HG02571 (cell line): ENCODE data around the gene MYL7.
"Not testable (repeated sequence)": the region's sequence is repeated elsewhere in the genome, so short reads cannot be mapped to it uniquely, and the experiment has no call there.

Source experiments
- ATAC-seq: cut with Tn5 transposase; IDR thresholded peaks from one replicate; pipeline ENCODE4 v1.9.1; 2021; ENCODE audit warnings: mild to moderate bottlenecking, moderate library complexity; ENCODE audit not compliant: unreplicated experiment

The MYL7 gene

DNA sequence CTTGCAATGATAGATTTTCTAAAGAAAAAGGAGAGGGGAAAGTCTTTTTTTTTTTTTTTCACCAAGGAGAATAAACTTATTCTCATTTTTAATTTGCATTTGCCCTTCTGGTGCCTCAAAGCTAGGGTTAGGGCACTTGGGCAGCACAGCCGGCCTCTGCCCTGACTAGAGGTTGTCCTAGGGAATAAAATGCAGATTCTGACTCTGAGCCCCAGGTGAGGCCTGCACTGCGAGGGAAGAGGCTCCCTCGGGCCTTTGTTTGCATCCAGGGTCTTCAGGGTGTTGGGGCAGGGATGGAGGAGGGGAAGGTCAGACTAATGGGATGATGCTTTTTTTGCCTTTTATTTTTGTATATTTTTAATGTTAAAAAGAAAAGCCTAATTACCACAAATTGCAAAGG, 7.8 kb downstream of the MYL7 start:
- ATAC-seq, result no peak

DNA sequence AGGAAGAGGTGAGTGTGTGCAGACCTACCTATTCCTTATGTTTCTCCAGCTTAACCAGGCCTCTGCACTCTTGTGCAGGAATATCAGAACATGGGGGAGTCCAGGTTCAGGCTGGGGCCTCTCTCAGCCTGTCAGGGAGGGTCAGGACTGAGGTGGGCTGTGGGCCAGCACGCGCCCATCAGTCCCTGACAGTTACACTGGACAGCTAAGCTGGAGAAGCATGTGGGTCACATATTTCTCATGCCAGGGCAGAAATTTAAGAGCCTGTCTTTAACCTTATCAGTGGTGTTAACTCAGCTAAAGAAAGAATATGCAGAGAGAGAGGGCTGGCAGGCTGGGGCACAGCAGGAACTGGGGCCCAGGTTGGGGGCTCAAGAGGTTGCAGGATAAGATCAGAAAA, 9.1 kb downstream of the MYL7 start:
- no peak for ATAC-seq

DNA sequence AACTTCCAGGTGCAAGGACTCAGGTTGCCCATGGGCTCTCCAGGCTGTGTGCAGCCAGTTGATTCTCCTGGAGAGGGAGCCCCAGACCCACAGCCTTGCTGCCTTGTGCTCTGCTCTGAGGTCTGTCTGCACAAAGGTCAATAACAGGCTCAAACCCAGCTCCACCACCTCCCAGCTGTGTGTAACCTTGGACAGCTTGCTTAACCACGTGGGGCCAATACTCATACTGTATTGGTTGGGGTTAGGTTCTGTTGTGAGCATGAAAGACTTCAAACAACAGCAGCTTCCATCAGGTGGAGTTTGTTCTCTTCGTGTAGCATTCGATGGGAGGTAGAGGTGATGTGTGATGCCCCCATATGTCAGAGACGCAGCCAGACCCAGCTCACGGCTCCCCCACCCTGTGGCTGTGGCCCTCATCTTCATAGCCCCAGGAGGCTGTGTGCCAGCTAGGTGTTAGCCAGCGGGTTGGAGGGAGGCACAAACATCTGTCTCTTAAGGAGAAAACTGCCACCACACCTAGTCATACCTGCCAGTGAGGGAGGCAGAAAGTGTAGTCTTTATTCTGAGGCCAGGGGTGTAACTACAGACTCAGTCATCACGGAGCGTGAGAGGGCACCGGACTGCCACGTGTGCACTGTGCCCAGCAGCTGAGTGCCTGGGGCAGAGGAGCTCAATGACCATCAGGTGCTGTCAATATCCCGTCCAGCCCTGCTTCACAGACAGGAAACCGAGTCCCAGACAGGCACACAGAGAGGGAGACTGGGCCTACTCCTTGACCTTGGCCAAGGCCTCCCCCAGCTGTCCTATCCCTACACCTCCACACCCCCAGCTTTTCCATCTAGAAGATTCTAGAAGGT, 9.7 kb downstream of the MYL7 start:
- ATAC-seq, result no peak

DNA sequence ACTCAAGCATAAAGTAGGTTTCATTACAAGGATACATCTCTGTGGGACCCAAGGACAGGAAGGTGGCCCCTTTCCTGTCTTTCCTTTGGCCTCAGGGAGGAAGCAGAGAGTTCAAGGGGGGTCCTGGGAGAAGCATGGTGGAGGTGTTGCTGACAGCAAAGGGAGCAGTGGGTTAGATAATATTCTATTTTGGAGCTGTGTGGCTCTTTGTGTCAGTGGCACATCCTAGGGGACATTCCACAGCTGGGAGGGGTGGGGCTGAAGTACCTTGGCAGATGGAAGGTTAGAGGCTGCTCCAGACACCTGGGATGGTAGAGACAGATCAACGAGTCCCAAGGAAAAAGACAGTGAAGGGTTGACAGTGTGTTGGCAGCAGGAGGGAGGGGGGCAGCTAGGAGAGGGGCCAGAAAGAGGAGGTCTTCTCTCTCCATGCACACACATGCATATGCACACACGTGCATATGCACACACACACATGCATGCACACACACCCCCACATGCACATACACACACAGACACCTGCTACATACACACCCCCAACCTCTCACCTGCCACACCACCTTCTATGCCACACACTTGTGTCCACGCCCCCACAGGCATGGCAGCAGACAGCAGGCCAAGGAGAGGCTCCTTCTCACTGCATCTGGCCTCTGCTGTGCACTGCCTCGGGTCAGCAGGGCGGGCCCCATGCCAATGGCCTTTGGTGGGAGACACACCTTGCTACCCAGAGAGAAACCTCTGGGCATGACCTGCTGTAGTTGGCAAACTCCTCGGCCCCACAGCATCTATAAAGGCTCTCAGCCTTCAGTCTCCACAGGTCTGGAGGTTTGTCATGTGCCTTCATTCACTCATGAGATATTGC, 12.2 kb downstream of the MYL7 start:
- no peak for ATAC-seq

DNA sequence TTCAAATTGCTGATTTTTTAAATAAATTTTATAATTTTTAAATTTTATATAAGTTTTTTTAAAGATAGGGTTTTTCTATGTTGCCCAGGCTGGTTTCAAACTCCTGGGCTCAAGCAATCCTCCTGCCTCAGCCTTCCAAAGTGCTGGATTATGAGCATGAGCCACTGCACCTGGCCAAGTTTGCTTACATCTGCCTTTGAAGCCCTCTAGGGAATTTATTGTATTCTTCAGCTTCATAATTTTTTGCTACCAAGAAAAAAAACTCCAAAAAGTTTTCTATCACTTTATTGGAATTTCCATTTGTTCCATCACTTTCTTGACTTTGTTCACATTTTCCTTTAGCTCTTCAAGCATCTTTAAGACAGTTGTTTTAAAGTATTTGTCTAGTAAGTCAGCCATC, 14.0 kb downstream of the MYL7 start:
- ATAC-seq, result no peak

DNA sequence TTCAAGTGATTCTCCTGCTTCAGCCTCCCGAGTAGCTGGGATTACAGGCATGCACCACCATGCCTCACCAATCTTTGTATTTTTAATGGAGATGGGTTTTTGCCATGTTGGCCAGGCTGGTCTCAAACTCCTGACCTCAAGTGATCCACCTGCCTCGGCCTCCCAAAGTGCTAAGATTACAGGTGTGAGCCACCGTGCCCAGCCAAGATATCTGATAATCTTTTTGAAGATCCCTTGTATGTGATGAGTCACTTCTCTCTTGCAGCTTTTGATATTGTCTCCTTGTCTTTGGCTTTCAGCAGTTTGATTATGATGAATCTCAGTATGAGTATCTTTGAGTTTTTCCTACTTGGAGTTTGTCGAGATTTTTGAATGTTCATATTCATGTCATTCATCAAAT, 14.6 kb downstream of the MYL7 start:
- not testable (repeated sequence) for ATAC-seq

DNA sequence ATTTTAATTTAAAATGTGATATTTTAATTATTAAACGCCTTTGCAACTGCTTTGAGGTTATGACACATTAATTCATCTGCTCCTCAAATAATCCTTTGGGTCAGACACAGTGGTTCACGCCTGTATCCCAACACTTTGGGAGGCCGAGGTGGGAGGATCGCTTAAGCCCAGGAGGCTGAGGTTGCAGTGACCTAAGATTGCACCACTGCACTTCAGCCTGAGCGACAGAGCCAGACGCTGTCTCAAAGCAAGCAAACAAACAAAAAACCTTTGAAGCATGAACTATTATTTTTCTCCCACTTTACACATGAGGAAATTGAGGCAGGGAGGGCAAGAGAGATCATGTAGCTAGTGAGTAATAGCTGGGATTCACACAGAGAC, 16.3 kb downstream of the MYL7 start:
- ATAC-seq, result no peak

DNA sequence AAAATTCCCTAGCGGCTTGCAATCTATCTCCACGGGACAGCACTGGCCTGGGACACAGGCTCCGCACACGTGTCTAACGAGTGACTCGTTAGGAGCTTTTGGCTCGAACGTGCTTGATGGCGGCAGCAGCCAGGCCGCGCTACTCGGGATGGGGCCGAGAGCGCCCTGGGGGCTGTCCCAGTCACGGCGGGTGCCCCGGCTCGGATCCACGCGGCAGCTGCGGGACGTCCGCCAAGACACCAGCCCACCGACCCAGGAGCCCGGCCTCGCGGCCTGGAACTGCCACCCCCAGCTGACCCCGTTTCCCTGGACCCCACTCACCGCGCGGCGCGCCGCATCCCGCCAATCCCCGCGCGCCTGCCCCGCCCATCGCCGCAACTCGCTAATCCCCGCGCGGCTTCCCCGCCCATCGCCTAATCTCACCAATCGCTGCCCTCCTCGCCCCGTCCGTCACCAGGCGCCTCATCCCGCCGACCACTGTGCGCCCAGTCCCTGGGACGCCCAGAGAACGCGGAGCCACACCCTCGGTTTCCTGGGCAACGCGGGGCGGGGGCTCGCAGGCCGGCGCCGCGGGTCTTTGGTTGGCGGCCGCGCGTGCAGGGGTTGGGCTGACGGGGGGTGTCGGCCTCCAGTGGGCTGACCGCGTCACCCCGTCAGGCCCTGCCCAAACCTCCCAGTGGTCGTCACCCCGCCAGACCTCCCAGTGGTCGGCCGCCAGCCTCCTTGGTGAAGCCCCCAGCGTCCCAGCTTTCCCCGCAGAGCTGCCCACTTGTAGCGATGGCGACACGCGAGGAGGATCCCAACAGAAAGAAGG, 17.7 kb downstream of the MYL7 start, which contains the start of gene POLD2:
POLD2 (minus strand) TSS at position 359 of the 814 bp plus-strand sequence. CDS start 1,495 bp downstream, outside the sequence.
- ATAC-seq, result peak; percentile 99

DNA sequence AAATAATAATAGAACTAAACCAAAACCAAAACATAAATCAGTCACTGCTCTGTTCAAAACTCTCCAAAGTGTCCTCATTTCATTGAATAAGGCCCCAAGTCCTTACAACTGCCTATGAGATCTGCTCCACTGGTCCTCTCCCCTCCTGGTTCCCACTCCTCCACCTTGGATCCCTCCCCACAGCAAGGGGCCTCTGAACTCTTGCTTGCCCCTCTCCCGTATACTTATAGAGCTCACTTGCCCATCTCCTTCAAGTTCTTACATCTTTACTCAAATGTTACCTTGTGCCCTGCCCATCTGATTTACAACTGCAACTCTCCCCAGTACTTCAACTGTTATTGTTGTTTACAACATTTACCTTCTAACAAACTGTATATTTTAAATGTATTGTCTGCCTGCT, 18.6 kb downstream of the MYL7 start:
- ATAC-seq, result no peak

DNA sequence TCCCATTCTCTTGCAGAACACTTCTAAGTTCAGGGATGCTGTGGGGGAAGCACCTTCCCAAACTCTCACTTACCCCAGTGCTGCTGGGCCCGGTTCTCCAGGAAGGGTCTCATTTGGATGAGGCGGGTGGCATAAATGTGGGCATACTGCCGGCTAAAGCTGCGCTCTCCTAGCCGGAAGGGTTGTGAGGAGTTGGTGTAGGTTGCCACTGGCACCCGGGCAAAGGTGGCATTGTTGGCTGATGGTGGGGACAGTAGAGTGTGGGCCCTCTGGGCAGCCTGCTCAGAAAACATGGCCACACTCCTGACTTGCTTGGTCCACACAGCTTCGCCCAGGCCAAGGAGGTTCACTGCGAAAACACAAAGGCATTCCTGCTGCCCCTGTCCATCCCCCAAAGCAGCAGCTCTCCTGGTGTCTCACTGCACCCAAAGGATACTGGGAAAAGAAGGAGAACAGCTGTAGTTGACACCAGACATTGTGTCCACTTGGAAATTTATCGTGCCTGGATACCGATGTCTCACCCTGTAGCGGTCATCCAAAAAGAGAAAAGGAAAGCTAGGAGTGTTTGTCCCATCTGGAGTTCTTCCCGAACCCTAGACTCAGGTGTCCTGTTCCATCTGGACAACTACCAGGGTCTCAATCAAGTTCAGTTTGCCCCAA, 19.2 kb downstream of the MYL7 start:
- ATAC-seq, result no peak

DNA sequence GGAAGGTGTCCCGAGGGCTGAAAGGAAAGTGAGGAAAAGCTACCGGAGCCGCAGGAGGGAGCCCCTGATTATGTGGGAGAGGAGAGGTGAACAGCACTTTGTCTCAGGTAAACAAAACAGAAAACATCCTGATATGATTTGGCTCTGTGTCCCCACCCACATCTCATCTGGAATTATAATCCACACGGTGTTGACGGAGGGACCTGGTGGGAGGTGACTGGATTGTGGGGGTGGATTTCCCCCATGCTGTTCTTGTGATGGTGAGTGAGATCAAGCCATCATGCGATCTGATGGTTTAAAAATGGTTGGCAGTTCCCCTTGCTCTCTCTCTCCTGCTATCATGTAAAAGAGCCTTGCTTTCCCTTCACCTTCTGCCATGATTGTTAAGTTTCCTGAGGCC, 20.7 kb downstream of the MYL7 start:
- no peak for ATAC-seq

DNA sequence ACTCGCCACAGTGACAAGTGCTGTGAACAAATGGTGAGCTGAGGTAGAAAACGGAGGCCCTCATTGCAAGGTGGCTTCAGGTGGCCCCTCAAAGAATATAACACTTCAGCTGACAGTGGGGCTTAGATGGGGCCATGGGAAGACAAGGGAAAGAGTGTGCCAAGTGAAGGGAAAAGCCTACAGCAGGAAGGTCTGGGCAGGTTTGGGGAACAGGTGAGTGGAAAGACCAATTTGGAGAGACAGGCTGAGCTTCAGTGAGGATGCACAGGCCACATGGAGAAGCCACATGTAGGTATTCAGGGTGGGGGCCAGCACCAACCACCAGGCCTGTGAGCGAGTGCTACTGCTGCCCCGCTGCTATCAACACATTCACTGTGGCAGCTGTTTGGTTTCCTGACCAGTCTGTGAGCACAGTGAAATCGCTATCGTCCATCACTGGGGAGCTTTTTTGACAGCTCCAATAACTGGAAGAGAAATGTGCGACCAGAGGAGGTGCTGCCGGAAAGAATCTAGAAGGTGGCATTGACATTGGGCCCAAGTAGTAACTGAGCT, 21.2 kb downstream of the MYL7 start:
- ATAC-seq, result no peak

DNA sequence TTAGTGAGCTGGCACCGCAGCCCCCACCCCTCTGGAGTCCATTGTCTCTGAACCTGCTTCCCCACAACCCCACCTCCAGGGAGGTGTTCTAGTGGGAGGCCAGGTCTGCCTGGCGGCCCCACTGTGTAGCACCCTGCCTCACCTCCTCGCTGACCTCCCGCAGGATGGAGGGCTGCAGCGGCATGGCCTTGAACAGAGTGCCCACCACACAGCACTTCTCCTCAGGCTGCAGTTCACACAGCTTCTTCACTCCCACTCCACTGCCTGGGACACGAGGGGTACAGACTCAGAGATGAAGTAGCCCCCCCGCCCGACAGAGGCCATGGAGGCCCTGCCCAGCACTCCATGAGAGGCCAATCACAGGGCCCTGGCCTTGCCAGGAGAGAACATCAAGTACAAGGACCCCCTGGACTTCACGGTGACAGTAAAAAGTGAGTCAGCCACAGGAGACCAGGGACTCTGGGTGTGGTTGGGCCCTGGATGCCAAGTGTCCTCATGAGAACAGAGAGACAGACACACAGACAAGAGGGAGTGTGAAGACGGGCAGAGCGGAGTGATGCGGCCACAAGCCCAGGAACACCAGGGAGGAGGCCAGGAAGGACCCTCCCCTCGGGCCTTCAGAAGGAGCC, 23.2 kb downstream of the MYL7 start:
- no peak for ATAC-seq

DNA sequence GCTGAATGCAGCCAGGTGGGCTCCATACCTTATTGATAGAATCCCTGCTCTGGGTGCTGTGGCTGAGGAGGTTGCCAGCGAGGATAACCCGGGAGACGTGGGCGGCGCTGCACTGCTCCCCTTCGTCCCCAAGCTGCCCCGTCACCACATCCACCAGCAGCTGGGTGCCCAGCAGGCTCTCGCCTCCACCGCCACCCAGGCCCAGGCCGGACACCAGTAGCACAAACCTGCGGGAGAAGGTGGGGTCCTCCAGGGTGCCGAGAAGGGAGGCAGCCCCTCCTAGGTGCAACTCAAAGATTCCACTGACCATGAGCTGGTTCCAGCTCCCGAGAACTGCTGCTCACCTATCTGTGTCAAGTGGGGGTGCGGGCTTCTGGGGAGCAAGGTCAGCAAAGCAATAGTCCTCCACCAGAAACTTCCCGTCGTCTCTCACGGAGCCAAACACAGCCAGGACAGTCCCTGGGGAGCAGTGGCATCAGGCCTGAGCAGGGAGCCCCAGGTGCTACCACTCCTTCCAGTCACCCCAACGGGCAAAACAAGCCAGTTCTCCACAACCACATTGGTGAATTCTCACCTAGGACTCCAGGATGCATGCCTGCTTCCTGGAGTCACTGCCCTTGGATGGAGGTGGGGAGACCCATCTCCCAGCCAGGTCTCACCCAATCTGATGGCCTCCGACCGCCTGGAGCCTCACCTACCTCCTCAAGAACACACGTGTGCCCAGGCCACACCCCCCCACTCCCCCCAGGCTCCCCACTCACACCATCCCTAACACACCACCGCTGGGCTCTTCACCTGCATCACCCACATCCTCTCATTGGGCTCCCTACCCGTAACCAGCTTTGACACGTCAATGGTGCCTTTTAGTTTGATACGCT, 24.1 kb downstream of the MYL7 start:
- ATAC-seq, result no peak

DNA sequence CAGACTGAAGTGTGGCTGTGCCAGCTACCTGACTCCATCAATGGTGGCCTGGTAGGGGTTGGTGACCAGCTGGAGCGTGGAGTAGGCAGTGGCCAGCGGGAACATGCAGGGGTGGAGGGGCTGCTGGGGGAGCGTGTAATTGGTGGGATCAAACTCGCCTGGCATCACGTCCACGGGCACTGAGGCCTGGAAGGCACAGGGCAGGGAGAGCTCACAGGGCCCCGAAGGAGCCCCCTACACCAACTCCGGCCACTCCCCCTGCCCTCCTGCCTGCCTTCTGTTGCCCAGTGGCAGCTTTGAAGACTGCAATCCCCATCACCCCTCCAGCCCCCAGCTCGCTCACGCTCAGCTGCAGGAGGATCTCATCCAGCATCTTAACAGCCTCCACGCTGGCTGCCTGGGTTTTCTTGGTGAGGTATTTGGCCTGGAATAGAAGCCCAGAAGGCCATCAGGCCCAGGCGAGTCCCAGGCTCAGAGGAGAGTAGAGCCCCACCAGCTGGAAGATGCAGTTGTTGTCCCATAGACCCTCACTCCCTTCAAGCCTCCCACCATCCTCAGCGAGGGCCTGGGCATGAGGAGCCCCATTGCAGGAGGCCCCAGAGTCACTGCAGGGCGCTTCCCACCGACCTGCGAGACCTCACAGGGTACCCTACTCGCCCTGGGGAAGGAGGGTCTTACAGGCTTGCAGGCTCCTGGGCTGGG, 24.9 kb downstream of the MYL7 start:
- ATAC-seq, result no peak

DNA sequence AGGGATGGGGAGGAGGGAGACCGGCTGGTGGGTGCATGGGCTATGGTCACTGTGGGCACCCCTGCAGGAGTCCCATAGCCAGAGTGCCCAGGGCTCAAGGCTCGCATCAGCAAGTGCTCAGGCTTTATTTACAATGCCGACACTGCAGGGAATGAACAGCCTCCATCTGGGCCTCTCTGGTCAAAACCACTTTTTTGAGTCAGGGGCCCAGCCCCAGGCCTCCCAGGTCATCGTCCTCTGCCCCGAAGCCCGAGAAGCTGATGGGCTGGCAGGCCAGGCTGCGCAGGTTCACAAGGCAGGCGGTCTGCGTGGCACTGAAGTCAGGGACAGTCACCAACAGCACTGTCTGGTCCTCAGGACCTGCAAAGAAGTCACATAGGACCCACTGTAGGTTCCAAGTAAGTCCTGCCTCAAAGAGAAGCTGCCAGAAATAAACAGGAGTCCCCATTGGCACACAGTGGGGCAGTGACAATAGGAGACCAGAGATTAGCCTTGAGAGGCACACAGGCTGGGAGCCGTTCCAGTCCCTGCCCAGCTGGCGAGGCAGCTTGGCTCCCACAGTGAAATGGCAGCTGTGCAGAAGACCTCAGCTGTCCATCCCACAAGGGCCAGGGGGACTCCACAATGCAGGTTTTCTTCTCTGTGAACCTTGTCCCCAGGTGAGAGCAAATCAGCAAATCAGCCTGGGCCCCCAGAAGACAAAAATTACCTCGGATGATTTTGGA, 26.4 kb downstream of the MYL7 start:
- no peak for ATAC-seq

DNA sequence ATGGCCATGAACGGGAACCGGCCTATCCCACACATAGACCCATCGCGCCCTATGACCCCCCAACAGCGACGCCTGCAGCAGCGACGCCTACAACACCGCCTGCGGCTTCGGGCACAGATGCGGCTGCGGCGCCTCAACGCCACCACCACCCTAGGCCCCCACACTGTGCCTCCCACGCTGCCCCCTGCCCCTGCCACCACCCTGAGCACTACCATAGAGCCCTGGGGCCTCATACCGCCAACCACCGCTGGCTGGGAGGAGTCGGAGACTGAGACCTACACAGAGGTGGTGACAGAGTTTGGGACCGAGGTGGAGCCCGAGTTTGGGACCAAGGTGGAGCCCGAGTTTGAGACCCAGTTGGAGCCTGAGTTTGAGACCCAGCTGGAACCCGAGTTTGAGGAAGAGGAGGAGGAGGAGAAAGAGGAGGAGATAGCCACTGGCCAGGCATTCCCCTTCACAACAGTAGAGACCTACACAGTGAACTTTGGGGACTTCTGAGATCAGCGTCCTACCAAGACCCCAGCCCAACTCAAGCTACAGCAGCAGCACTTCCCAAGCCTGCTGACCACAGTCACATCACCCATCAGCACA, 27.3 kb downstream of the MYL7 start:
- ATAC-seq, result no peak
